Activated CD8-positive, alpha-beta T cell treated with anti-CD3 and anti-CD28 coated beads for 36 hours (primary cell): ENCODE data around the gene MBNL1. TPM values are rescaled to one million over a fixed set of nuclear protein-coding genes. Genes with fewer than 3 reads are reported as not detected.

Experiments used
- ATAC-seq: fragments of 200-7000 bp; cut with Tn5 transposase; one replicate; pipeline ENCODE4 v1.10.0; 2021; ENCODE audit warnings: mild to moderate bottlenecking, moderate library complexity
- CTCF ChIA-PET: fragments of 350-600 bp; sonication (Branson Sonifier 250); formaldehyde crosslinking; loops from one replicate; lab custom pipeline; 2021; ENCODE audit warnings: antibody characterized with exemption; lab: Charles Lee
- POLR2A ChIA-PET: fragments of 350-600 bp; sonication (Branson Sonifier 250); formaldehyde crosslinking; loops from one replicate; lab custom pipeline; 2021; ENCODE audit warnings: antibody characterized with exemption; lab: Charles Lee
- DNase-seq: peaks from one replicate; pipeline ENCODE4 v3.0.0-alpha.2; 2020
- H3K27ac Mint-ChIP-seq: one replicate; pipeline ENCODE4 v1.8.0; 2021; ENCODE audit warnings: mild to moderate bottlenecking, mixed read lengths
- H3K27me3 Mint-ChIP-seq: one replicate; pipeline ENCODE4 v1.8.0; 2021; ENCODE audit warnings: mixed read lengths
- H3K36me3 Mint-ChIP-seq: one replicate; pipeline ENCODE4 v1.8.0; 2021; ENCODE audit warnings: low read depth, mixed read lengths
- H3K4me1 Mint-ChIP-seq: one replicate; pipeline ENCODE4 v1.8.0; 2021; ENCODE audit warnings: low read depth, mixed read lengths
- H3K4me3 Mint-ChIP-seq: one replicate; pipeline ENCODE4 v1.8.0; 2021; ENCODE audit warnings: mild to moderate bottlenecking, moderate library complexity, mixed read lengths
- H3K9me3 Mint-ChIP-seq: one replicate; pipeline ENCODE4 v1.8.0; 2021; ENCODE audit warnings: mixed read lengths
- CTCF ChIP-seq: fragments of 200-600 bp; IDR thresholded peaks from one replicate; pipeline ENCODE4 v1.8.0; 2022; ENCODE audit warnings: antibody characterized with exemption, mild to moderate bottlenecking
- intact Hi-C: fragments of 100-400 bp; cut with micrococcal nuclease; formaldehyde crosslinking; loops from one replicate; pipeline ENCODE4 v1.10.0; 2022
- total RNA-seq, 2 experiments: library from RNA; stranded (reverse); gene quantifications; one replicate each; pipeline ENCODE4 v1.2.3, GENCODE V29; 2021

The MBNL1 gene
- total RNA-seq, 2 experiments from 2014 or later, result 341 to 360 TPM

- no peak for TF ChIP-seq CTCF
- Mint-ChIP-seq H3K4me3 (no peak overlapping the region), H3K36me3 (peaks cover 4% of the 10 kb centered on the region), H3K9me3 (no peaks in the 10 kb centered on the region), H3K27me3 (no peaks in the 10 kb centered on the region), H3K27ac (peak overlapping the region; percentile 53), H3K4me1 (peaks cover 68% of the 10 kb centered on the region)
- ATAC-seq (no peak), DNase-seq (no peak)
- intact Hi-C loops, result no loop called here
- CTCF ChIA-PET, result interaction anchor here (1.0 to 1.2 kb wide), 2 partner anchors 11 to 12 kb away, joined by 3 to 4 read pairs; no protein-coding TSS in a partner anchor
- POLR2A ChIA-PET, result interaction anchor here (1.0 to 1.9 kb wide), 2 partner anchors 14 to 23 kb away, joined by 4 to 11 read pairs; no protein-coding TSS in a partner anchor
These were observed 36.7 kb upstream of the MBNL1 start for GRCh38 chr3:152232001-152232400.

- ChIA-PET CTCF (interaction anchor here (1.0 to 1.8 kb wide), 6 partner anchors 10 to 49 kb away, joined by 3 to 9 read pairs (median 6); no protein-coding TSS in a partner anchor), POLR2A (interaction anchor here (0.8 to 1.5 kb wide), 3 partner anchors 24 to 37 kb away, joined by 3 to 5 read pairs (median 4); partner anchors contain the start of gene MBNL1)
- no peak for DNase-seq
- peaks cover 2% of the 10 kb centered on the region for H3K9me3 Mint-ChIP-seq
- TF ChIP-seq CTCF, result no peak
- H3K27me3 Mint-ChIP-seq, result no peaks in the 10 kb centered on the region
- peak; percentile 64 for ATAC-seq
- intact Hi-C loops, result no loop called here
- peak overlapping the region; percentile 88 for H3K27ac Mint-ChIP-seq
- H3K4me1 Mint-ChIP-seq, result peaks cover 73% of the 10 kb centered on the region
- peaks cover 10% of the 10 kb centered on the region for H3K36me3 Mint-ChIP-seq
- H3K4me3 Mint-ChIP-seq, result peak overlapping the region; percentile 30
These were observed 36.0 kb upstream of the MBNL1 start for GRCh38 chr3:152232679-152233078.

GRCh38 chr3:152234657-152235375 lies 33.9 kb upstream of the MBNL1 start:
- no peak for DNase-seq
- ChIA-PET CTCF (interaction anchor here (0.7 to 1.8 kb wide), 3 partner anchors 9 to 30 kb away, joined by 3 to 9 read pairs (median 3); no protein-coding TSS in a partner anchor), POLR2A (interaction anchor here (0.7 to 1.2 kb wide), 4 partner anchors 24 to 1479 kb away, joined by 3 to 5 read pairs (median 4); no protein-coding TSS in a partner anchor)
- intact Hi-C loops, result no loop called here
- H3K36me3 Mint-ChIP-seq, result peaks cover 15% of the 10 kb centered on the region
- H3K27me3 Mint-ChIP-seq, result no peaks in the 10 kb centered on the region
- no peak overlapping the region for H3K4me3 Mint-ChIP-seq
- no peak for ATAC-seq
- peaks cover 77% of the 10 kb centered on the region for H3K4me1 Mint-ChIP-seq
- H3K9me3 Mint-ChIP-seq, result peaks cover 4% of the 10 kb centered on the region
- H3K27ac Mint-ChIP-seq, result peak overlapping the region; percentile 79
- no peak for TF ChIP-seq CTCF

GRCh38 chr3:152235709-152236298 lies 32.9 kb upstream of the MBNL1 start:
- Mint-ChIP-seq H3K27ac (peak overlapping the region; percentile 39), H3K27me3 (no peaks in the 10 kb centered on the region), H3K36me3 (peaks cover 15% of the 10 kb centered on the region), H3K9me3 (peaks cover 4% of the 10 kb centered on the region), H3K4me3 (no peak overlapping the region), H3K4me1 (peaks cover 77% of the 10 kb centered on the region)
- POLR2A ChIA-PET, result no interaction called here
- ATAC-seq (no peak), DNase-seq (no peak)
- CTCF ChIA-PET, result interaction anchor here (1.9 kb wide), 1 partner anchor 25 kb away, joined by 7 read pairs; no protein-coding TSS in a partner anchor
- no peak for TF ChIP-seq CTCF
- intact Hi-C loops, result no loop called here
